GM12892 (cell line): ENCODE measurements around the gene ASL.
"Not testable (repeated sequence)": the region's sequence is repeated elsewhere in the genome, so short reads cannot be mapped to it uniquely, and the experiment has no call there.

ENCODE experiments used
- DNase-seq: peaks from one replicate; pipeline ENCODE4 v3.0.0; 2011; ENCODE audit not compliant: insufficient read length
- FAIRE-seq: peaks from 2 replicates; lab custom pipeline; 2011; peaks lifted over from hg19 to GRCh38; lab: Jason Lieb, UNC
- POLR2A ChIP-seq: IDR thresholded peaks from 2 replicates; pipeline ENCODE4 v1.6.1; 2011; ENCODE audit warnings: low read depth, low read length, control low read depth
- POLR2AphosphoS5 ChIP-seq: IDR thresholded peaks from 2 replicates; pipeline ENCODE4 v1.6.1; 2011; ENCODE audit warnings: low read depth, low read length, control low read depth
- TAF1 ChIP-seq: IDR thresholded peaks from 2 replicates; pipeline ENCODE4 v1.6.1; 2011; ENCODE audit warnings: low read depth, mild to moderate bottlenecking, control low read depth, low read length, borderline replicate concordance

ASL gene

DNA sequence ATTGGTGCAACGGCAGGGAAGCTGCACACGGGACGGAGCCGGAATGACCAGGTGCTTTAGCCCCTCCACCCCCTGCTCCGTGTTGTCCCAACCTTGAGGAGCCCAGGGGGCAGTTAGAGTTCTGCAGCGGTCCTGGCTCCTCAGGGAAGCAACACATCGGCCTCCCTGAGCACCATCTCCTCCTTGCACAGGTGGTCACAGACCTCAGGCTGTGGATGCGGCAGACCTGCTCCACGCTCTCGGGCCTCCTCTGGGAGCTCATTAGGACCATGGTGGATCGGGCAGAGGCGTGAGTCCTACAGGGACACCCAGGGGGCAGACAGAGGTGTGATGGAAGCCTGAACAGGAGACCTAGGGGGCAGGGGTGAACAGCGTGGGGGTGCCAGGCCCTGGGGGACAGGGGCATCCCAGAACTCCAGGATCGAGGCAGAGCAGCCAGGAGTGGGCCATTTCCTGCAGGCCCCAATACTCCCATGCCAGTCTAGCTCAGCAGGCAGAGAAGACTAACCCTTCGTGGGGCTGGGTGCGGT, 7.3 kb downstream of the ASL start:
- DNase-seq (no peak), FAIRE-seq (no peak)
- TF ChIP-seq POLR2A (no peak), POLR2AphosphoS5 (no peak), TAF1 (no peak)

DNA sequence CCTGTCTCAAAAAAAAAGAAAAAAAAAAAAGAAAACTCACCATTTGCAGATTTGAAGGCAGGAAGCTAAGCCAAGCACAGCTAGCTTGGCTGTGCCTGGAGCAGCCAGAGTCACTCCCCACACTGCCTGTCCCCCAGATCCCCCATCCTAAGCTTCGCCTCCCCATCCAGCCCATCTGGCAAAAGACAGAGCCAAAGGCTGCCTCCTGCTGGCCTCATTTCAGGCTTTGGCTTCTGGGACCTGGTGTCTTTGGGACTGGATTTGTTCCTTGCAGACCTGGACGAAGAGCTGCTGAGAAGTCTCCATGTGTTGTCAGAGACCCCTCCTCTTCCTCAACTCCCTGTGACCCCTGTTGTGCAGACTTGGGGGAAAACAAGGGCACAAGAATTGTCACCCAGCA, 8.1 kb downstream of the ASL start:
- FAIRE-seq (no peak), DNase-seq (no peak)
- TF ChIP-seq TAF1 (no peak), POLR2A (no peak), POLR2AphosphoS5 (no peak)

DNA sequence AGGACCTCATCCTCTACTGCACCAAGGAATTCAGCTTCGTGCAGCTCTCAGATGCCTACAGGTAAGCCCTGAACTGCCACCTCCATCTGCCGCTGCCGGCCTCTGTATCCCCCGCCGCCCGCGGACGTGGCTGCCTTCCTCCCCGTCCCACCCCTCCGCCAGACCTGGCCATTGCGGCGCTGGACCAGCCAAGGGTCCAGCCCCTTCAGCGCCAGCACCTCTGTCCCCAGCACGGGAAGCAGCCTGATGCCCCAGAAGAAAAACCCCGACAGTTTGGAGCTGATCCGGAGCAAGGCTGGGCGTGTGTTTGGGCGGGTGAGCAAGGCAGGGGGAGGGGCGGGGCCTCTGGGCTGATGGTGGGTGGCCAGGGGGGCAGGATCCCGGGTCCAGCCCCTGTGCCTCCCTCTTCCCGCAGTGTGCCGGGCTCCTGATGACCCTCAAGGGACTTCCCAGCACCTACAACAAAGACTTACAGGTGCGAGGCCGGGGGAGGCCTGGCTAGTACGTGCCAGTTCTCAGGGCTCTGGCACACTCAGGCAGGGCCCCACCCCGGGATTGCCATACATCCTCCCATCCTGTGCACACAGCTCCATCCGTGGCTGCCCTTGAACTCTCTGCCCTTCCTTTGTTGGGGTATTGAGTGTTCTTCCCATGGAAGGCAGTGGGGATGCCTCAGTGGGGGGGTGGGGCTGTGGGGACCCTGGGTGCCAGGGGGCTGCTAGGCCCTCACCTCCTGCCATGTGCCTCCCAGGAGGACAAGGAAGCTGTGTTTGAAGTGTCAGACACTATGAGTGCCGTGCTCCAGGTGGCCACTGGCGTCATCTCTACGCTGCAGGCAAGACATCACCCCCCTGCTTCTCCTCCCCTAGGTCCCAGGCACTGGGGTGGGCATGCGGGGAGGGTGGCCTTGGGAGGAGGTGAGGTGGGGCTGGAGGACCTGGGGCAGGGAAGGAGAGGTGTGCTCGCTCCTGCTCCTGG, 13.5 kb downstream of the ASL start:
- no peak for TF ChIP-seq POLR2AphosphoS5
- TF ChIP-seq TAF1, result no peak
- TF ChIP-seq POLR2A, result no peak

DNA sequence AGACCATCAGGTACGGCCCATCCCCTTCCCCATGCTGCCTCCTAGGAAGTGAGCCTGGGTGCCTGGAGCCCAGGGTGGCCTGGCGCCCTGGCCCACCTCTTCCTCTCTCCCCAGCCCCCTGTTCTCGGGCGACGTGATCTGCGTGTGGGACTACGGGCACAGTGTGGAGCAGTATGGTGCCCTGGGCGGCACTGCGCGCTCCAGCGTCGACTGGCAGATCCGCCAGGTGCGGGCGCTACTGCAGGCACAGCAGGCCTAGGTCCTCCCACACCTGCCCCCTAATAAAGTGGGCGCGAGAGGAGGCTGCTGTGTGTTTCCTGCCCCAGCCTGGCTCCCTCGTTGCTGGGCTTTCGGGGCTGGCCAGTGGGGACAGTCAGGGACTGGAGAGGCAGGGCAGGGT, 17.0 kb downstream of the ASL start:
- no peak for FAIRE-seq

More for the DNA sequence above, 13.5 kb downstream of the ASL start:
- FAIRE-seq (no peak), DNase-seq (no peak)

DNA sequence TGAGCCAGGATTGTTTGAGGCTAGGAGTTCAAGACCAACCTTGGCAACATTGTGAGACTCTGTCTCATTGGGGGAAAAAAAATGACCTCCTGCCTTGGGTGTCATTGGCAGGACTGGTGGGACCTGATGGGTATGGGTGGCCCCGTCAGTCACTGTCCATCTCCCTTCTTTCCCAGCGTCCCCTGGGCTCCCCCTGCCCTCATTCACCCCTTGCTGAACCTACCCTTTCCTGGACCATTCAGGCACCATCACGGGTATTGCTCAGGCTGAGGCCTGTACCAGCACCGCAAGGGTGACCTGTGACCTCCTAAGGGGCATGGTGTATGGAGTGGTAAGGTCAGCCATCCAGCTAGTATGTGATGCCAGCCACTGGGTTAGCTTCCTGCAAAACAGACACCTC, 19.4 kb downstream of the ASL start:
- FAIRE-seq, result no peak
- DNase-seq, result no peak
- TF ChIP-seq POLR2AphosphoS5 (no peak), TAF1 (no peak), POLR2A (no peak)

More for the DNA sequence above, 17.0 kb downstream of the ASL start:
- TF ChIP-seq POLR2A, result no peak
- no peak for TF ChIP-seq TAF1
- no peak for DNase-seq

DNA sequence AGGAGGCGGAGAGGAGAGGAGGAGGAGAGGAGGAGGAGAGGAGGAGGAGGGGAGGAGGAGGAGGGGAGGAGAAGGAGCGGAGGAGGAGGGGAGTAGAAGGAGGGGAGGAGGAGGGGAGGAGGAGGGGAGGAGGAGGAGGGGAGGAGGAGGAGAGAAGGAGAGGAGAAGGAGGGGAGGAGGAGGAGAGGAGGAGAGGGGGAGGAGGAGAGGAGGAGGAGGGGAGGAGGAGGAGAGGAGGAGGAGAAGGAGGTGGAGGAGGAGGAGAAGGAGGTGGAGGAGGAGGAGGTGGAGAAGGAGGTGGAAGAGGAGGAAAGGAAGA, 23.6 kb downstream of the ASL start:
- TF ChIP-seq POLR2A (no peak), TAF1 (no peak), POLR2AphosphoS5 (no peak)
- no peak for DNase-seq
- FAIRE-seq, result no peak

DNA sequence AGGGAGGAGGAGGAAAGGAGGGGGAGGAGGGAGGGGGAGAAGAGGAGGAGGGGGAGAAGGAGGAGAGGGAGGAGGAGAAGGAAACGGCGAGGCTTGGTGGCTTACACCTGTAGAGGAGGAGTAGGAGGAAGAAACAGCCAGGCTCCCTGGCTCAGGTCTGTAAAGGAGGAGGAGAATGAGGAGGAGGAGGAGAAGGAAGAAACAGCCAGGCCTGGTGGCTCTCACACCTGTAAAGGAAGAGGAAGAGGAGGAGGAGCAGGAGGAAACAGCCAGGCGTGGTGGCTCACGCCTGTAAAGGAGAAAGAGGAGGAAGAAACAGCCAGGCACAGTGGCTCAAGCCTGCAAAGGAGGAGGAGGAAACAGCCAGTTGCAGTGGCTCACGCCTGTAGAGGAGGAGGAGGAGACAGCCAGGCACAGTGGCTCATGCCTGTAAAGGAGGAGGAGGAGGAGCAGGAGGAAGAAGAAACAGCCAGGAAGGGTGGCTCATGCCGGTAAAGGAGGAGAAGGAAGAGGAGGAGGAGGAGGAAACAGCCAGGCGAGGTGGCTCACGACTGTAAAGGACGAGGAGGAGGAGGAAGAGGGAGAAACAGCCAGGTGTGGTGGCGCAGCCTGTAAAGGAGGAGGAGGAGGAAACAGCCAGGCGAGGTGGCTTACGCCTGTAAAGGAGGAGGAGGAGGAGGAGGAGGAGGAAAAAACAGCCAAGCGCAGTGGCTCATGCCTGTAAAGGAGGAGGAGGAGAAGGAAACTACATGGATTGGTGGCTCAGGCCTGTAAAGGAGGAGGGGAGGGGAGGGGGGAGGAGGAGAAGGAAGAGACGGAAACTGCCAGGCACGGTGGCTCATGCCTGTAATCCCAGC, 24.2 kb downstream of the ASL start:
- DNase-seq (no peak), FAIRE-seq (no peak)
- no peak for TF ChIP-seq POLR2A
- 0 out of 2 replicates have a peak, but pooled peaks have one; percentile 12 for TF ChIP-seq POLR2AphosphoS5

DNA sequence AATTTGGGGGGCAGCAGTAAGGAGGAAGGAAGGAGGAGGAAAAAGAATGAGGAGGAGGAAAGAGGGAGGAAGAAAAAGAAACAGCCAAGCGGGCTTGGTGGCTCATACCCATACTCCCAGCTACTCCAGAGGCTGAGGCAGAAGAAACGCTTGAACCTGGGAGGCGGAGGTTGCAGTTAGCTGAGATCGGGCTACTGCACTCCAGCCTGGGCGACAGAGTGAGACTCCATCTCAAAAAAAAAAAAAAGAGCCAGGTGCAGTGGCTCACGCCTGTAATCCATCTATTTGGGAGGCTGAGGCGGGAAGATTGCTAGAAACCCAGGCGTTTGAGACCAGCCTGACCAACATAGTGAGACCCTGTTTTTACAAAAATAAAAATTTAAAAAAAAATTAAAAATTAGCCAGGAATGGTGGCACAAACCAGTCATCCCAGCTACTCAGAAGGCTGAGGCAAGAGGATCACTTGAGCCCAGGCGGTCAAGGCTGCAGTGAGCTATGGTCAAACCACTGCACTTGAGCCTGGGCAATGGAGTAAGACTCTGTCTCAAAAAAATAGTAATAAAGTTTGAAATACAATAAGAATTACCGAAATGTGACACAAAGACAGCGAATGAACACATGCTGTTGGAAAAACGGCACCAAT, 24.9 kb downstream of the ASL start:
- TF ChIP-seq TAF1, result no peak
- no peak for TF ChIP-seq POLR2A
- TF ChIP-seq POLR2AphosphoS5, result no peak
- no peak for DNase-seq
- FAIRE-seq, result no peak

DNA sequence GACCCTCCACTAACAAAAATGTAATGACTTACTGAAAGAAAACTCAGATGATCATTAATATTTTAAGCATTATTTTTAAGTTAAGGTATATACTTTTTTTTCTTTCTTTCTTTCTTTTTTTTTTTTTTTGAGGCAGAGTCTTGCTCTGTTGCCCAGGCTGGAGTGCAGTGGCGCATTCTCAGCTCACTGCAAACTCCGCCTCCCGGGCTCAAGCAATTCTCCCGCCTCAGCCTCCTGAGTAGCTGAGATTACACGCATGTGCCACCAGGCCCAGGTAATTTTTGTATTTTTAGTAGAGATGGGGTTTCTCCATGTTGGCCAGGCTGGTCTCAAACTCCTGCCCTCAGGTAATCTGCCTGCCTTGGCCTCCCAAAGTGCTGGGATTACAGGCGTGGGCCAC, 26.5 kb downstream of the ASL start:
- FAIRE-seq, result not testable (repeated sequence)

DNA sequence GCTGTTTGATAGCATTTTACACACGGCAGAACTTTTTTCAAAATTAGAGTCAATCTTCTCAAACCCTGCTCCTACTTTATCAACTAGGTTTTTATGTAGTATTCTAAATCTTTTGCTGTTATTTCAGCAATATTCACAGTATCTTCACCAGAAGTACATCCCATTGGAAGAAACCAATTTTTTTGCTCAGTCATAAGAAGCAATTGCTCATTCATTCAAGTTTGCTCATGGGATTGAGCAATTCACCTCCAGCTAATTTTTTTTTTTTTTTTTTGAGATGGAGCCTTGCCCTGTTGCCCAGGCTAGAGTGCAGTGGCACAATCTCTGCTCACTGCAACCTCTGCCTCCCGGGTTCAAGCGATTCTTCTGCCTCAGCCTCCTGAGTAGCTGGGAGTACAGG, 28.4 kb downstream of the ASL start:
- FAIRE-seq, DNase-seq: not testable (repeated sequence)

More for the DNA sequence above, 26.5 kb downstream of the ASL start:
- not testable (repeated sequence) for DNase-seq

DNA sequence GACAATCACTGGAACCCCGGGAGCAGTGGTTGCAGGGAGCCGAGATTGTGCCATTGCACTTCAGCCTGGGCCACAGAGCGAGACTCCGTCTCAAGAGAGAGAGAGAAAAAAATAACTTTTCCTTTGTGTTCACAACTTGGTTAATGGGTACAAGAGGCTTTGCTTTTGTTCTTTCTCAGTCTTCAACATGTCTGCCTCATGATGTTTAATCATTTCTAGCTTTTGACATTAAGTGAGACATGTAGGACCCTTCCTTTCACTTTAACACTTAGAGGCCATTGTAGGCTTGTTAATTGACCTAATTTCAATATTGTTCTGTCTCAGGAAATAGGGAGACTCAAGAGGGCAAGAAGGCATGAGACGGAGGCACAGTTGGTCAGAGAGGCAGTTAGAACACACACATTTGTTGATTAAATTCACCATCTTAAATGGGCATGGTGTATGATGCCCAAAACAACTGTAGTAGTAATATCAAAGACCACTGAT, 29.7 kb downstream of the ASL start:
- DNase-seq (no peak), FAIRE-seq (no peak)
- no peak for TF ChIP-seq POLR2A

DNA sequence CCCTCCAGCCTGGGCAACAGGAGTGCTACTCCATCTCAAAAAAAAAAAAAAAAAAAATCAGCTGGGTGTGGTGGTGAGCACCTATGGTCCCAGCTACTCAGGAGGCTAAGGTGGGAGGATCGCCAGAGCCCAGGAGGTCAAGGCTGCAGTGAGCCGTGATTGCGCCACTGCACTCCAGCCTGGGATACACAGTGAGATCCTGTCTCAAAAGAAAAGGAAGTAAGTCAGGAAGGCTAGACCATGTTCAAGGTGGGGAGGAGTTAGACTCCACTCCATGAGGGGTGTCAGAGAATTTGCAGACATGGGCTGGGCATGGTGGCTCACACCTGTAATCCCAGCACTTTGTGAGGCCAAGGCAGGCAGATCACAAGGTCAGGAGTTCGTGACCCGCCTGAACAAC, 32.8 kb downstream of the ASL start:
- not testable (repeated sequence) for DNase-seq, FAIRE-seq

DNA sequence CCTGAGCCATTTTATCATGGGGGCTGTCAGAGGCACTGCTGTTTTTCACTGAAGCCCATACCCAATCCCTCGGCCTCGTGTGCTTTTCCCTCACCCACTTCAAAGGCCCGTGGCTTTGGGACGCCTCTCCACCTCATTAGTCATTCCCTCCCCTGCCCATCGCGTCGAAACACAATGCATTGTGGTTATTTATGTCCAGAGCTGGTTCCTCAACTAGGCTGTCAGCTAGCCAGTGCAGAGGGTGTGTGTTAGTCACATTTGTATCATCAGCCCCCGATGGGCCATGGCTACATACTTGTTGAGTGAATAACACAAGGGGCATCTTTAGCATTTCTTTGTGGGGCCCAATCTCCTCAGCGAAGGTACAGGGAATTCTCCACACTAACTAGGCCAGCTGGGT, 35.2 kb downstream of the ASL start:
- FAIRE-seq (no peak), DNase-seq (no peak)
- TF ChIP-seq POLR2A (no peak), TAF1 (no peak), POLR2AphosphoS5 (no peak)
